GM23338 (cell line): ENCODE measurements around the gene FLNA.

ENCODE experiments used
- CTCF ChIP-seq, 2 experiments: fragments of 200-600 bp in 1 of 2; sonication (generic) in 1 of 2; conservative IDR thresholded peaks; 2 replicates each; pipeline versions ENCODE4 v1.5.1 to v1.6.1; 2016 to 2017; ENCODE audit warnings: antibody characterized with exemption in 2 of 2, low read depth in 2 of 2, mild to moderate bottlenecking in 2 of 2, moderate library complexity in 1 of 2
- EZH2phosphoT487 ChIP-seq: fragments of 200-600 bp; sonication (generic); IDR thresholded peaks from one replicate; pipeline ENCODE4 v1.8.1; 2018; ENCODE audit warnings: antibody characterized with exemption; ENCODE audit not compliant: unreplicated experiment
- POLR2AphosphoS5 ChIP-seq: IDR thresholded peaks from 2 replicates; pipeline ENCODE4 v1.6.1; 2016; ENCODE audit warnings: antibody characterized with exemption, low read depth
- REST ChIP-seq: IDR thresholded peaks from one replicate; pipeline ENCODE4 v1.6.1; 2018; ENCODE audit warnings: antibody characterized with exemption; ENCODE audit not compliant: unreplicated experiment
- ZNF114 ChIP-seq: fragments of 250-450 bp; sonication (Bioruptor Pico); IDR thresholded peaks from 2 replicates; pipeline ENCODE4 v1.5.0; 2020; ENCODE audit warnings: mild to moderate bottlenecking, moderate library complexity

DNA sequence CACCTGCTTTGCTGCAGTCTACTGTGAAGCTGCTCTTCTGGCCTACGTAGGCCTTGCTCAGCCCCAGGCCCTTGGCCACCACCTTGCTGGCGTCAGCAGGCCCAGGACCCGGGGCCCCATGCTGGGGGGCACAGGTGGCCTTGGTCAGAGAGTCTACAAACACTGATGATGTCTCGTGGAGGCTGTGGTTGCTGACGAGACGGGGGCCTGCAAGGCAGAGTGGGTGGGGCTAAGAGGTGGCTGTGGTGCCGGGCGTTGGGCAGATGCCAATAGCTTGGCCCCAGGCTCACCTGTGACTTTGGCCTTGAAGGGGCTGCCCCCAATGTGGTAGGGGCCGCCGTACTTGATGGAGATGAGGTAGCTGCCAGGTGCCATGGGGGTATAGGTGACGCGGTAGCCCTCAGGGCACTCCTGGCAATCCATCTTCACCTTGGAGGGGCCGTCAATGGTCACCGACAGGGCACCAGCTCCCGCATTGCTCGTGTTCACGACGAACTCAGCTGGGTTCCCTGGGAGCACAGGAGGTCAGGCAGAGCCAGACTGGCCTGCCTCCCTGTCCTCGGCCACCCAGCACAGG lies 25.0 kb downstream of the FLNA start:
- TF ChIP-seq CTCF (conservative IDR thresholded peaks at IDR 0.05; ENCODE audit: low read depth in 2 of 2) (no peak), ZNF114 (no peak), EZH2phosphoT487 (no peak), POLR2AphosphoS5 (no peak), REST (no peak)
